HG02870 (cell line): ENCODE measurements around the gene ASCC3.

Experiments used
- ATAC-seq: cut with Tn5 transposase; IDR thresholded peaks from one replicate; pipeline ENCODE4 v1.9.1; 2021; ENCODE audit warnings: mild to moderate bottlenecking, moderate library complexity; ENCODE audit not compliant: unreplicated experiment

Gene ASCC3

GRCh38 chr6:100509101-100509500, 372.0 kb downstream of the ASCC3 start:
- ATAC-seq = no peak

GRCh38 chr6:100506651-100507050, 374.5 kb downstream of the ASCC3 start:
- ATAC-seq = no peak

- ATAC-seq = peak; percentile 55
Observed at GRCh38 chr6:100504786-100505737, 376.1 kb downstream of the ASCC3 start.

- ATAC-seq = no peak
Observed at GRCh38 chr6:100503043-100503705, 378.0 kb downstream of the ASCC3 start.

- no peak for ATAC-seq
Observed at GRCh38 chr6:100493206-100493888, 387.8 kb downstream of the ASCC3 start.

- ATAC-seq = no peak
Observed at GRCh38 chr6:100491952-100492670, 389.0 kb downstream of the ASCC3 start.

- ATAC-seq = no peak
Observed at GRCh38 chr6:100490065-100490464, 391.1 kb downstream of the ASCC3 start.

GRCh38 chr6:100488244-100488643, 392.9 kb downstream of the ASCC3 start:
- no peak for ATAC-seq

- no peak for ATAC-seq
Observed at GRCh38 chr6:100487638-100488037, 393.5 kb downstream of the ASCC3 start.

GRCh38 chr6:100485268-100485667, 395.9 kb downstream of the ASCC3 start:
- no peak for ATAC-seq

GRCh38 chr6:100484474-100484873, 396.7 kb downstream of the ASCC3 start:
- peak; percentile 47 for ATAC-seq

GRCh38 chr6:100482698-100483097, 398.4 kb downstream of the ASCC3 start:
- ATAC-seq = no peak

- peak; percentile 44 for ATAC-seq
Observed at GRCh38 chr6:100479179-100480035, 401.7 kb downstream of the ASCC3 start.

GRCh38 chr6:100475554-100476320, 405.4 kb downstream of the ASCC3 start:
- ATAC-seq = peak; percentile 67

GRCh38 chr6:100473182-100473581, 407.9 kb downstream of the ASCC3 start:
- no peak for ATAC-seq

GRCh38 chr6:100472674-100473073, 408.5 kb downstream of the ASCC3 start:
- peak; percentile 93 for ATAC-seq

GRCh38 chr6:100470422-100471120, 410.6 kb downstream of the ASCC3 start:
- no peak for ATAC-seq

GRCh38 chr6:100469101-100469859, 411.8 kb downstream of the ASCC3 start:
- no peak for ATAC-seq
